Lung (tissue), 12 donors: Measurements from ENCODE around the gene FADS3. TPM values are rescaled to one million over a fixed set of nuclear protein-coding genes. Genes with fewer than 3 reads are reported as not detected.

Source experiments
- ATAC-seq: fragments of 200-7000 bp; cut with Tn5 transposase; one replicate; pipeline ENCODE4 v1.9.1; 2020; ENCODE audit warnings: moderate number of reproducible peaks; ENCODE audit not compliant: insufficient read depth, low FRiP score
- DNase-seq, 3 donors: peaks; one replicate each; pipeline ENCODE4 v3.0.0-alpha.2; 2013 to 2017
- H3K27ac ChIP-seq, 2 donors: one replicate each; pipeline ENCODE4 v1.5.1; 2013; ENCODE audit warnings: mild to moderate bottlenecking in 2 of 2, moderate library complexity in 2 of 2, control low read depth in 1 of 2, inconsistent platforms in 1 of 2, low read depth in 1 of 2, low read length in 1 of 2
- H3K27me3 ChIP-seq, 3 donors: one replicate each; pipeline ENCODE4 v1.5.1; 2013; ENCODE audit warnings: low read length in 2 of 3; ENCODE audit not compliant: control insufficient read depth in 3 of 3, insufficient read depth in 3 of 3
- H3K36me3 ChIP-seq, 4 donors: one replicate each; pipeline ENCODE4 v1.5.1; 2013; ENCODE audit warnings: low read length in 4 of 4, mild to moderate bottlenecking in 1 of 4, moderate library complexity in 1 of 4; ENCODE audit not compliant: control insufficient read depth in 4 of 4, insufficient read depth in 4 of 4
- H3K4me1 ChIP-seq, 5 donors: one replicate each; pipeline ENCODE4 v1.5.1; 2013; ENCODE audit warnings: low read length in 5 of 5, mild to moderate bottlenecking in 2 of 5, moderate library complexity in 1 of 5; ENCODE audit not compliant: control insufficient read depth in 5 of 5, insufficient read depth in 5 of 5
- H3K4me3 ChIP-seq: one replicate; pipeline ENCODE4 v1.5.1; 2013; ENCODE audit warnings: mild to moderate bottlenecking, control low read depth, moderate library complexity
- H3K9ac ChIP-seq, 2 donors: one replicate each; pipeline ENCODE4 v1.5.1; 2013; ENCODE audit warnings: low read length in 2 of 2, control low read depth in 1 of 2; ENCODE audit not compliant: insufficient read depth in 1 of 2
- H3K9me3 ChIP-seq, 4 donors: one replicate each; pipeline ENCODE4 v1.5.1; 2013; ENCODE audit warnings: low read length in 3 of 4, mild to moderate bottlenecking in 1 of 4, moderate library complexity in 1 of 4; ENCODE audit not compliant: control insufficient read depth in 4 of 4, insufficient read depth in 3 of 4
- WGBS, 2 donors: extraction: QIAGEN DNeasy Blood & Tissue Kit; methylation state at CpG; one replicate each; pipeline ENCODE4 v1.1.7; 2013; 5-methylcytosine and 5-hydroxymethylcytosine counted together
- polyA plus RNA-seq, 2 donors: library from polyadenylated mRNA; stranded (reverse); fragments of 200-250 nt; gene quantifications; one replicate each; pipeline ENCODE4 v1.2.1, GENCODE V29; 2013
- total RNA-seq, 2 donors: library from RNA; depleted of rRNA in 1 of 2; stranded (reverse); fragments of >200 nt in 1 of 2; gene quantifications; one replicate each; pipeline ENCODE4 v1.2.1, GENCODE V29; 2014 to 2021
- TF ChIP-seq, protein P1 (sequence below): IDR thresholded peaks from 2 replicates; pipeline ENCODE4 v1.5.1; 2012; ENCODE audit warnings: mild to moderate bottlenecking; ENCODE audit errors: control extremely low read depth, extremely low read depth
- donor health status: control.
- donor health status: control.
- donor health status: Bipolar disorder and iron deficiency.
- donor health status: healthy.
- donor health status: DM: yes; HTN: yes; CAD: no.

The FADS3 gene
- total and polyA plus RNA-seq, 4 donors, result 12.3 to 64.8 (median 54.5) TPM

GRCh38 chr11:61868571-61869428 is 22.5 kb downstream of the FADS3 start:
- no peak overlapping the region for H3K27ac ChIP-seq
- WGBS, 2 donors, result 86 to 92% methylated on average over 14 of the region's 14 CpGs
- no peaks in the 10 kb centered on the region for H3K9me3 ChIP-seq
- no peak for ATAC-seq
- H3K4me3 ChIP-seq, result no peak overlapping the region
- no peak overlapping the region for H3K9ac ChIP-seq
- TF ChIP-seq, protein P1, sequence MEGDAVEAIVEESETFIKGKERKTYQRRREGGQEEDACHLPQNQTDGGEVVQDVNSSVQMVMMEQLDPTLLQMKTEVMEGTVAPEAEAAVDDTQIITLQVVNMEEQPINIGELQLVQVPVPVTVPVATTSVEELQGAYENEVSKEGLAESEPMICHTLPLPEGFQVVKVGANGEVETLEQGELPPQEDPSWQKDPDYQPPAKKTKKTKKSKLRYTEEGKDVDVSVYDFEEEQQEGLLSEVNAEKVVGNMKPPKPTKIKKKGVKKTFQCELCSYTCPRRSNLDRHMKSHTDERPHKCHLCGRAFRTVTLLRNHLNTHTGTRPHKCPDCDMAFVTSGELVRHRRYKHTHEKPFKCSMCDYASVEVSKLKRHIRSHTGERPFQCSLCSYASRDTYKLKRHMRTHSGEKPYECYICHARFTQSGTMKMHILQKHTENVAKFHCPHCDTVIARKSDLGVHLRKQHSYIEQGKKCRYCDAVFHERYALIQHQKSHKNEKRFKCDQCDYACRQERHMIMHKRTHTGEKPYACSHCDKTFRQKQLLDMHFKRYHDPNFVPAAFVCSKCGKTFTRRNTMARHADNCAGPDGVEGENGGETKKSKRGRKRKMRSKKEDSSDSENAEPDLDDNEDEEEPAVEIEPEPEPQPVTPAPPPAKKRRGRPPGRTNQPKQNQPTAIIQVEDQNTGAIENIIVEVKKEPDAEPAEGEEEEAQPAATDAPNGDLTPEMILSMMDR, result no peak
- H3K27me3 ChIP-seq, result no peaks in the 10 kb centered on the region
- peaks cover 0 to 7% (median 0%) of the 10 kb centered on the region in 5 donors for H3K4me1 ChIP-seq
- H3K36me3 ChIP-seq, result peaks cover 0 to 10% (median 4%) of the 10 kb centered on the region in 4 donors
- no peak for DNase-seq

DNA sequence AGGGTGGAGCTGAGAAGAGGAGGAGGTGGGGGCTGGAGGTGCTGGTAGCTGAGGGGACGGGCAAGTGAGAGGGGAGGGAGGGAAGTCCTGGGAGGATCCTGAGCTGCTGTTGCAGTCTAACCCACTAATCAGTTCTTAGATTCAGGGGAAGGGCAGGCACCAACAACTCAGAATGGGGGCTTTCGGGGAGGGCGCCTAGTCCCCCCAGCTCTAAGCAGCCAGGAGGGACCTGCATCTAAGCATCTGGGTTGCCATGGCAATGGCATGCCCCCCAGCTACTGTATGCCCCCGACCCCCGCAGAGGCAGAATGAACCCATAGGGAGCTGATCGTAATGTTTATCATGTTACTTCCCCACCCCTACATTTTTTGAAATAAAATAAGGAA is 24.4 kb downstream of the FADS3 start:
- H3K9me3 ChIP-seq, result no peaks in the 10 kb centered on the region
- no peak overlapping the region for H3K4me3 ChIP-seq
- peaks cover 0 to 7% (median 0%) of the 10 kb centered on the region in 5 donors for H3K4me1 ChIP-seq
- no peak overlapping the region for H3K9ac ChIP-seq
- H3K27ac ChIP-seq, result no peak overlapping the region
- 93% methylated on average over 6 of the region's 6 CpGs for WGBS, 2 donors
- TF ChIP-seq, protein P1, result no peak
- no peaks in the 10 kb centered on the region for H3K27me3 ChIP-seq
- no peak for ATAC-seq
- no peak for DNase-seq
- peaks cover 0 to 22% (median 4%) of the 10 kb centered on the region in 4 donors for H3K36me3 ChIP-seq

DNA sequence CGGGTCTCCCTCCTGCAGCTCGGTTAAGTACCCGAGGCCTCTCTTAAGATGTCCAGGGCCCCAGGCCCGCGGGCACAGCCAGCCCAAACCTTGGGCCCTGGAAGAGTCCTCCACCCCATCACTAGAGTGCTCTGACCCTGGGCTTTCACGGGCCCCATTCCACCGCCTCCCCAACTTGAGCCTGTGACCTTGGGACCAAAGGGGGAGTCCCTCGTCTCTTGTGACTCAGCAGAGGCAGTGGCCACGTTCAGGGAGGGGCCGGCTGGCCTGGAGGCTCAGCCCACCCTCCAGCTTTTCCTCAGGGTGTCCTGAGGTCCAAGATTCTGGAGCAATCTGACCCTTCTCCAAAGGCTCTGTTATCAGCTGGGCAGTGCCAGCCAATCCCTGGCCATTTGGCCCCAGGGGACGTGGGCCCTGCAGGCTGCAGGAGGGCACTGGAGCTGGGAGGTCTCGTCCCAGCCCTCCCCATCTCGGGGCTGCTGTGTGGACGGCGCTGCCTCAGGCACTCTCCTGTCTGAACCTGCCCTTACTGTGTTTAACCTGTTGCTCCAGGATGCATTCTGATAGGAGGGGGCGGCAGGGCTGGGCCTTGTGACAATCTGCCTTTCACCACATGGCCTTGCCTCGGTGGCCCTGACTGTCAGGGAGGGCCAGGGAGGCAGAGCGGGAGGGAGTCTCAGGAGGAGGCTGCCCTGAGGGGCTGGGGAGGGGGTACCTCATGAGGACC is 25.0 kb downstream of the FADS3 start:
- H3K27me3 ChIP-seq, result no peaks in the 10 kb centered on the region
- DNase-seq (no peak), ATAC-seq (no peak)
- TF ChIP-seq, protein P1, result no peak
- no peak overlapping the region for H3K4me3 ChIP-seq
- no peak overlapping the region for H3K27ac ChIP-seq
- H3K9me3 ChIP-seq, result no peaks in the 10 kb centered on the region
- H3K9ac ChIP-seq, result no peak overlapping the region
- 82 to 91% methylated on average over 18 of the region's 18 CpGs for WGBS, 2 donors
- peaks cover 0 to 22% (median 4%) of the 10 kb centered on the region in 4 donors for H3K36me3 ChIP-seq
- H3K4me1 ChIP-seq, result peaks cover 0 to 5% (median 0%) of the 10 kb centered on the region in 5 donors
